GM21515 (cell line): ENCODE data around the gene ZFHX3.
A peak's percentile ranks its signal among the peaks of the same experiment; 100 is the strongest.

Experiments
- ATAC-seq: cut with Tn5 transposase; IDR thresholded peaks from one replicate; pipeline ENCODE4 v1.9.1; 2021; ENCODE audit not compliant: unreplicated experiment

Gene ZFHX3

GRCh38 chr16:73069581-73070262 is 21.8 kb upstream of the ZFHX3 start:
- ATAC-seq = no peak

GRCh38 chr16:73068541-73069401 is 20.8 kb upstream of the ZFHX3 start:
- ATAC-seq = no peak

- no peak for ATAC-seq
These were observed 20.0 kb upstream of the ZFHX3 start for GRCh38 chr16:73067671-73068540.

GRCh38 chr16:73066927-73067670 is 19.2 kb upstream of the ZFHX3 start:
- no peak for ATAC-seq

- no peak for ATAC-seq
These were observed 18.5 kb upstream of the ZFHX3 start for GRCh38 chr16:73066331-73066926.

GRCh38 chr16:73065632-73066330 is 17.9 kb upstream of the ZFHX3 start:
- ATAC-seq = no peak

- ATAC-seq = no peak
These were observed 17.1 kb upstream of the ZFHX3 start for GRCh38 chr16:73064994-73065545.

- ATAC-seq = no peak
These were observed 16.5 kb upstream of the ZFHX3 start for GRCh38 chr16:73064212-73064993.

- ATAC-seq = no peak
These were observed 15.9 kb upstream of the ZFHX3 start for GRCh38 chr16:73063854-73064211.

- ATAC-seq = no peak
These were observed 15.1 kb upstream of the ZFHX3 start for GRCh38 chr16:73062743-73063733.

GRCh38 chr16:73062001-73062616 is 14.2 kb upstream of the ZFHX3 start:
- no peak for ATAC-seq

GRCh38 chr16:73060892-73061490 is 13.1 kb upstream of the ZFHX3 start:
- ATAC-seq = no peak

GRCh38 chr16:73059779-73060615 is 12.1 kb upstream of the ZFHX3 start:
- no peak for ATAC-seq

- ATAC-seq = peak; percentile 35
These were observed 10.9 kb upstream of the ZFHX3 start for GRCh38 chr16:73058616-73059409.

- peak; percentile 80 for ATAC-seq
These were observed 10.3 kb upstream of the ZFHX3 start for GRCh38 chr16:73058221-73058615.
